ENCODE results near the gene MBOAT2. TPM values are rescaled to one million over a fixed set of nuclear protein-coding genes. Genes with fewer than 3 reads are reported as not detected.

MBOAT2 gene
- total RNA-seq, 1 donor from 2014 or later, result 40.7 TPM

DNA sequence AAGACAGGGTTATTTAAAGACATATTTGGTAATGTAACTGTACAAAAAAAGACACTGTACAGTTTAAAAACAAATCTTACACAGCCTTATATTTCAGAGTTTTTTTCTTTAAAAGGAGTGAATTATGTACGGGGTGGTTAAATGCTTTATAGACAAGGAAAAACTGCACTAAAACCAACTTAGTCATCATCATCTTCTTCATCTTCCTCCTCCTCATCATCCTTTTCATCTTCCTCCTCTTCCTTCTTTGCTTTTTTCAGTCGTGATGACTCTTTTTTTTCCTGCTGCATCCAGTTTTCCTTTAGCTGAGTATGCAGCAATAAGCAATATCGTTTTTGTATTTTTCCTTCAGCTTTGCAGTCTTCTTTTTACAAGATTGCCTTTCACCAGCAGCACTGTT lies 14.6 kb upstream of the MBOAT2 start:
- no peak for DNase-seq (ENCODE audit: low spot score)

- no peak for DNase-seq (ENCODE audit: low spot score)
Measured at GRCh38 chr2:9017411-9017810, 13.9 kb upstream of the MBOAT2 start.

DNA sequence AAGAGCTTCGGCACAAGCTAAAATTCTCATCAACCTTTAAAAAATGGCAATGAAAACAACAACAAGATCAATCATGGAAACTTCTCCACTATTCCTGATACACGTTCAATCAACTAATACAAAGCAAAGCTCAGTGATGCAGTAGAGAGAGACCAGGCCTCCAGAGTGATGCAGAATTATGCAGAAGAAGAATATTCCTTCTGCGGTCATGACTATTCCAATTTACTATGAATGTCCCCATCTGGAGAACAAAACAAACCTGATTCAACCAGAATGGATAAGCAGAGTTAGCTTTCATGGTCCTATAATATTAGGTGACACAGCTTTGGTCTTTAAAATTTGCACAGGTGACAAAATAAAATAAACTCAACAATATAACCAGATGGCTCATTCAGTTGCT lies 12.5 kb upstream of the MBOAT2 start:
- no peak for DNase-seq (ENCODE audit: low spot score)

GRCh38 chr2:9013403-9013802 lies 9.9 kb upstream of the MBOAT2 start:
- no peak for DNase-seq (ENCODE audit: low spot score)

DNA sequence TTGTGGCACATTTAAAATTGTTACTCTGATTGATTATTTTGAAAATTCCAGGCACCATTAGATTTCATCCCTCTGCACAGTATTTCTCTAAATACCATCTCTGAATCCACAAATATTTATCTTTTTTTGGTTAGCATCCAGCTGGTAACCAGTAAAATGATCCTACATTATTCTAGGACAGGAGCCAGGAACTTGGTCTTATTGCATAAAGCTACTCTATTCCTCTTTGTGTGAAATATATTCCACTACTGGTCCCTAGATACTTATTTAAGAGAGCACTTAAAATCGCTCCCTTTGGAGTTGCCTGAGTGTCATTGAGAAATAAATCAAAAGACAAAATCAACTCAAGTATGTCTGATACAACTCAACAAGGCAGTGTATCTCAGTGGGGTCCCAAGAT lies 7.4 kb upstream of the MBOAT2 start:
- no peak for DNase-seq (ENCODE audit: low spot score)

GRCh38 chr2:9008951-9009664 lies 5.6 kb upstream of the MBOAT2 start:
- no peak for DNase-seq (ENCODE audit: low spot score)

DNA sequence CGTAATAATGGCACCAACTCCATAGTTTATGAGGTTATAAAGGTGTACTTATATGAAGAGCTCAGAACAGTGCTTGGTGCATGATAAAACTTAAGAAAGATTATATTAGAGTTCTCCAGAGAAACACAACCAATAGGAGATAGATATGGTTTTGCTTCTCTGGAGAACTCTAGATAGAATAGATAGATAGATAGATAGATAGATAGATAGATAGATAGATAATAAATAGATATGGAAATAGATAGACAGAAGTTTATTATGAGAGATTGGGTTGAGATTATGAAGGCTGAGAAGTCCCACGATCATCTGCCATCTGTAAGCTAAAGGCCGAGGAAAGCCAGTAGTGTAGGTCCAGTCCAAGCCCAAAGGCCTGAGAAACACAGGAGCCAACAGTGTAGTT lies 2.9 kb upstream of the MBOAT2 start:
- no peak for DNase-seq (ENCODE audit: low spot score)

GRCh38 chr2:9004338-9005204 lies 1.1 kb upstream of the MBOAT2 start:
- peak; percentile 49 for DNase-seq (ENCODE audit: low spot score)

DNA sequence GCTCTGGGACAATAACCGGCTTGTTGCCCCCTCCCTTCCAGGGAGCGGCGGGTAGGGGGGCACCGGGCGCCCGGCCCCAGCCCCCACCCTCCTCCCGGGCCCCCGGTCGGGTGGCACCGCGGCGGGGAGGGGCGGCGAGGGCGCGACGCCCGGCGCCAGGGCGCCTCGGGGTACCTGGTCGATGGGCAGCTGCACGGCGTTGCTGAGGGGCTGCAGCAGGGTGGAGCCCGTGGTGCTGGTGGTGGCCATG lies 193 bp downstream of the MBOAT2 start:
- no peak for DNase-seq (ENCODE audit: low spot score)

GRCh38 chr2:9002637-9003365 lies 683 bp downstream of the MBOAT2 start:
- DNase-seq (ENCODE audit: low spot score), result no peak

GRCh38 chr2:9002313-9002636 lies 1.2 kb downstream of the MBOAT2 start:
- no peak for DNase-seq (ENCODE audit: low spot score)

- DNase-seq (ENCODE audit: low spot score), result no peak
Measured at GRCh38 chr2:9001778-9002177, 1.7 kb downstream of the MBOAT2 start.

DNA sequence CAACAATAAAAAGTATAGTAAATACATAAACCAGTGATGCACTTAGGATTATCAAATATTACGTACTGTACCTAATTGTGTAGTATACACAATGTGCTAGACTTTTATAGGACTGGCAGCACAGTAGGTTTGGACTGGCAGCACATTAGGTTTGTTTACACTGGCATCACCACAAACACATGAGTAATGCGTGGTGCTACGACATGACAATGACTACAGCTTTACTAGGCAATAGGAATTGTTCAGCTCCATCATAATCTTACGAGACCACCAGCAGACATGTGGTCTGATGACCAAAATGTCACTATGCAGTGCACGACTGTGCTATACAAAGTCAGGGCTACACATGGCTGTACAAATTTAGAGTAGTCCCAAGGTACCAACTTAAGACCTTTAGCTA lies 2.3 kb downstream of the MBOAT2 start:
- no peak for DNase-seq (ENCODE audit: low spot score)

- DNase-seq (ENCODE audit: low spot score), result no peak
Measured at GRCh38 chr2:9000442-9000841, 3.0 kb downstream of the MBOAT2 start.

- no peak for DNase-seq (ENCODE audit: low spot score)
Measured at GRCh38 chr2:8999797-9000196, 3.7 kb downstream of the MBOAT2 start.

- no peak for DNase-seq (ENCODE audit: low spot score)
Measured at GRCh38 chr2:8999102-8999446, 4.4 kb downstream of the MBOAT2 start.

- no peak for DNase-seq (ENCODE audit: low spot score)
Measured at GRCh38 chr2:8998418-8999101, 4.9 kb downstream of the MBOAT2 start.

- no peak for DNase-seq (ENCODE audit: low spot score)
Measured at GRCh38 chr2:8997631-8998030, 5.9 kb downstream of the MBOAT2 start.

GRCh38 chr2:8997108-8997507 lies 6.4 kb downstream of the MBOAT2 start:
- no peak for DNase-seq (ENCODE audit: low spot score)

GRCh38 chr2:8996006-8996405 lies 7.5 kb downstream of the MBOAT2 start:
- DNase-seq (ENCODE audit: low spot score), result no peak

- no peak for DNase-seq (ENCODE audit: low spot score)
Measured at GRCh38 chr2:8994386-8994785, 9.1 kb downstream of the MBOAT2 start.

DNA sequence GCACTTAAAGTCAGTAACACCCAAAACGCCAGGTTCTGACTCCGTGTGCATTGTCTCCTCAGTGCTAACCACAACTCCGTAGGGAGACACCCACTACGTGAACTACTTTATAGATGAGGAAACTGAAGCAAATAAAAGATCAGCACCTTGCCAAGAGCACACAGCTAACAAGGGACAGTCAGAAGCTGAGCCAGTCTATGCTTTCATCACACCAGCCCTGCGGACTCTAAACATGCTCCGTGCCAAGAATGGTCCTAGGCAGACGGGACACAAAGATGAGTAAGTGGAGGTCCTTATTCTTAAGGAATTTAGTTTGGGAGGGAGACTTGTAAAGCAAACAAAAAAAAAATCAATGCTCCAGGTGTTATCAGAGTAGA lies 9.6 kb downstream of the MBOAT2 start:
- no peak for DNase-seq (ENCODE audit: low spot score)

Data from ureter (tissue), 1 donor.